HTR-8/SVneo (cell line): Measurements from ENCODE around the gene BID.
A peak's percentile ranks its signal among the peaks of the same experiment; 100 is the strongest.

ENCODE experiments used
- DNase-seq: peaks from one replicate; pipeline ENCODE4 v3.0.0; 2011; ENCODE audit warnings: low spot score, mixed read lengths; ENCODE audit not compliant: insufficient read length
- FAIRE-seq: peaks from 2 replicates; lab custom pipeline; 2011; peaks lifted over from hg19 to GRCh38; lab: Jason Lieb, UNC

BID gene

GRCh38 chr22:17774206-17774925, at the start of gene BID:
Gene BID (minus strand): TSS chr22:17774469. CDS start chr22:17750116, 24,353 bp downstream.
- FAIRE-seq (no peak), DNase-seq (no peak)

GRCh38 chr22:17823964-17824363, 49.7 kb upstream of the BID start:
- FAIRE-seq, result no peak

GRCh38 chr22:17823226-17823625, 49.0 kb upstream of the BID start:
- no peak for FAIRE-seq

More at GRCh38 chr22:17823964-17824363, 49.7 kb upstream of the BID start:
- no peak for DNase-seq

GRCh38 chr22:17822087-17822486, 47.8 kb upstream of the BID start:
- FAIRE-seq (no peak), DNase-seq (no peak)

More at GRCh38 chr22:17823226-17823625, 49.0 kb upstream of the BID start:
- DNase-seq, result no peak

- DNase-seq (no peak), FAIRE-seq (no peak)
Measured at GRCh38 chr22:17820879-17821439, 46.7 kb upstream of the BID start.

- no peak for FAIRE-seq
- DNase-seq, result no peak
Measured at GRCh38 chr22:17818649-17819048, 44.4 kb upstream of the BID start.

- no peak for DNase-seq
- FAIRE-seq, result no peak
Measured at GRCh38 chr22:17818180-17818579, 43.9 kb upstream of the BID start.

GRCh38 chr22:17817511-17818065, 43.3 kb upstream of the BID start:
- no peak for DNase-seq
- FAIRE-seq, result no peak

- FAIRE-seq (no peak), DNase-seq (no peak)
Measured at GRCh38 chr22:17817079-17817478, 42.8 kb upstream of the BID start.

GRCh38 chr22:17816649-17817048, 42.4 kb upstream of the BID start:
- no peak for FAIRE-seq
- DNase-seq, result no peak

GRCh38 chr22:17815703-17816254, 41.5 kb upstream of the BID start:
- FAIRE-seq, result no peak
- DNase-seq, result no peak

- no peak for DNase-seq
- FAIRE-seq, result peak; percentile 23
Measured at GRCh38 chr22:17814830-17815229, 40.6 kb upstream of the BID start.

GRCh38 chr22:17814084-17814483, 39.8 kb upstream of the BID start:
- no peak for FAIRE-seq
- no peak for DNase-seq

GRCh38 chr22:17811119-17811518, 36.9 kb upstream of the BID start:
- DNase-seq (no peak), FAIRE-seq (no peak)

GRCh38 chr22:17810570-17811116, 36.4 kb upstream of the BID start:
- DNase-seq, result no peak
- FAIRE-seq, result no peak

GRCh38 chr22:17808693-17809403, 34.6 kb upstream of the BID start:
- DNase-seq, result no peak
- no peak for FAIRE-seq

GRCh38 chr22:17807578-17808410, 33.5 kb upstream of the BID start:
- DNase-seq (no peak), FAIRE-seq (no peak)

- DNase-seq (no peak), FAIRE-seq (no peak)
Measured at GRCh38 chr22:17807086-17807485, 32.8 kb upstream of the BID start.

GRCh38 chr22:17806437-17806836, 32.2 kb upstream of the BID start:
- DNase-seq, result no peak
- no peak for FAIRE-seq
